ENCODE data around the gene C20orf141.
"Not testable (repeated sequence)": the region's sequence is repeated elsewhere in the genome, so short reads cannot be mapped to it uniquely, and the experiment has no call there.

The C20orf141 gene

GRCh38 chr20:2799688-2800520 lies 14.9 kb upstream of the C20orf141 start:
- FAIRE-seq = no peak

- FAIRE-seq = no peak
Observed at GRCh38 chr20:2800521-2801285, 14.1 kb upstream of the C20orf141 start, which contains the start of gene CPXM1. Gene CPXM1 (minus strand): TSS chr20:2800627. CDS start chr20:2800572, 55 bp downstream.

GRCh38 chr20:2801286-2801728 lies 13.5 kb upstream of the C20orf141 start:
- FAIRE-seq = no peak

GRCh38 chr20:2804041-2804828 lies 10.6 kb upstream of the C20orf141 start:
- FAIRE-seq = no peak

GRCh38 chr20:2804852-2805688 lies 9.7 kb upstream of the C20orf141 start:
- FAIRE-seq = no peak

GRCh38 chr20:2805689-2806350 lies 9.0 kb upstream of the C20orf141 start:
- no peak for FAIRE-seq

GRCh38 chr20:2806351-2806701 lies 8.5 kb upstream of the C20orf141 start:
- no peak for FAIRE-seq

- FAIRE-seq = no peak
Observed at GRCh38 chr20:2807019-2807418, 7.8 kb upstream of the C20orf141 start.

- not testable (repeated sequence) for FAIRE-seq
Observed at GRCh38 chr20:2807929-2808328, 6.9 kb upstream of the C20orf141 start.

- FAIRE-seq = no peak
Observed at GRCh38 chr20:2809690-2810089, 5.1 kb upstream of the C20orf141 start.

GRCh38 chr20:2812189-2812588 lies 2.6 kb upstream of the C20orf141 start:
- FAIRE-seq = no peak

GRCh38 chr20:2814076-2814475 lies 711 bp upstream of the C20orf141 start:
- no peak for FAIRE-seq

- FAIRE-seq = no peak
Observed at GRCh38 chr20:2815242-2815900, 584 bp downstream of the C20orf141 start.

GRCh38 chr20:2816030-2816582 lies 1.3 kb downstream of the C20orf141 start, which contains the start of gene TMEM239:
Gene TMEM239 (plus strand): TSS chr20:2816364. CDS start chr20:2816555, 191 bp downstream.
- no peak for FAIRE-seq

- no peak for FAIRE-seq
Observed at GRCh38 chr20:2816583-2817340, 2.0 kb downstream of the C20orf141 start.

- no peak for FAIRE-seq
Observed at GRCh38 chr20:2817341-2817726, 2.5 kb downstream of the C20orf141 start.

GRCh38 chr20:2817891-2818595 lies 3.3 kb downstream of the C20orf141 start:
- FAIRE-seq = no peak

GRCh38 chr20:2820084-2820895 lies 5.5 kb downstream of the C20orf141 start:
- no peak for FAIRE-seq
